Measurements from ENCODE around the gene FILIP1L.
A peak's percentile ranks its signal among the peaks of the same experiment; 100 is the strongest.

FILIP1L gene

GRCh38 chr3:99899603-99900002 is 214.7 kb downstream of the FILIP1L start:
- no peaks in the 10 kb centered on the region for H4K20me1 ChIP-seq (ENCODE audit: insufficient read depth, low read length, poor library complexity, severe bottlenecking)
- H2AFZ ChIP-seq (ENCODE audit: low read length) = no peak overlapping the region
- no peaks in the 10 kb centered on the region for H3K9me3 ChIP-seq (ENCODE audit: insufficient read depth, low read depth, low read length)
- TF ChIP-seq EZH2phosphoT487 (IDR thresholded peaks at IDR 0.05; ENCODE audit: borderline replicate concordance) = no peak
- no peaks in the 10 kb centered on the region for H3K9me2 ChIP-seq (replicated peaks; ENCODE audit: low read depth, low read length)
- H3K36me3 ChIP-seq (ENCODE audit: insufficient read depth, low read length) = no peaks in the 10 kb centered on the region
- no peaks in the 10 kb centered on the region for H3K79me2 ChIP-seq (ENCODE audit: insufficient read depth, low read length)
- H3K4me1 ChIP-seq (ENCODE audit: insufficient read depth, low read length, poor library complexity, severe bottlenecking) = peaks cover 12% of the 10 kb centered on the region
- H3K9ac ChIP-seq (ENCODE audit: low read depth, low read length, poor library complexity, severe bottlenecking) = no peak overlapping the region
- no peaks in the 10 kb centered on the region for H3K27me3 ChIP-seq (ENCODE audit: insufficient read depth, low read length, poor library complexity, severe bottlenecking)
- no peaks in the 10 kb centered on the region for H3F3A ChIP-seq (ENCODE audit: low read depth)
- H3K4me3 ChIP-seq (ENCODE audit: low read length, poor library complexity, severe bottlenecking) = no peak overlapping the region
- no peak overlapping the region for H3K4me2 ChIP-seq (ENCODE audit: low read depth, low read length, poor library complexity, severe bottlenecking)

GRCh38 chr3:99896482-99896881 is 217.8 kb downstream of the FILIP1L start:
- Histone ChIP-seq H3K4me2 (ENCODE audit: low read depth, low read length, poor library complexity, severe bottlenecking) (peak overlapping the region; percentile 9), H2AFZ (ENCODE audit: low read length) (no peak overlapping the region), H3K27me3 (ENCODE audit: insufficient read depth, low read length, poor library complexity, severe bottlenecking) (no peaks in the 10 kb centered on the region), H4K20me1 (ENCODE audit: insufficient read depth, low read length, poor library complexity, severe bottlenecking) (no peaks in the 10 kb centered on the region), H3F3A (ENCODE audit: low read depth) (no peaks in the 10 kb centered on the region), H3K79me2 (ENCODE audit: insufficient read depth, low read length) (no peaks in the 10 kb centered on the region), H3K36me3 (ENCODE audit: insufficient read depth, low read length) (no peaks in the 10 kb centered on the region), H3K9me2 (replicated peaks; ENCODE audit: low read depth, low read length) (no peaks in the 10 kb centered on the region), H3K9me3 (ENCODE audit: insufficient read depth, low read depth, low read length) (no peaks in the 10 kb centered on the region), H3K9ac (ENCODE audit: low read depth, low read length, poor library complexity, severe bottlenecking) (no peak overlapping the region), H3K4me1 (ENCODE audit: insufficient read depth, low read length, poor library complexity, severe bottlenecking) (peaks cover 12% of the 10 kb centered on the region), H3K4me3 (ENCODE audit: low read length, poor library complexity, severe bottlenecking) (no peak overlapping the region)
- TF ChIP-seq EZH2phosphoT487 (IDR thresholded peaks at IDR 0.05; ENCODE audit: borderline replicate concordance) = no peak
- TF ChIP-seq CTCF (conservative IDR thresholded peaks at IDR 0.05; ENCODE audit: low read length) = no peak

- no peak overlapping the region for H3K9ac ChIP-seq (ENCODE audit: low read depth, low read length, poor library complexity, severe bottlenecking)
- no peaks in the 10 kb centered on the region for H4K20me1 ChIP-seq (ENCODE audit: insufficient read depth, low read length, poor library complexity, severe bottlenecking)
- no peaks in the 10 kb centered on the region for H3K9me3 ChIP-seq (ENCODE audit: insufficient read depth, low read depth, low read length)
- no peak for TF ChIP-seq CTCF (conservative IDR thresholded peaks at IDR 0.05; ENCODE audit: low read length)
- no peak for TF ChIP-seq EZH2phosphoT487 (IDR thresholded peaks at IDR 0.05; ENCODE audit: borderline replicate concordance)
- H3K4me2 ChIP-seq (ENCODE audit: low read depth, low read length, poor library complexity, severe bottlenecking) = peak overlapping the region; percentile 9
- no peaks in the 10 kb centered on the region for H3K36me3 ChIP-seq (ENCODE audit: insufficient read depth, low read length)
- H2AFZ ChIP-seq (ENCODE audit: low read length) = no peak overlapping the region
- H3K79me2 ChIP-seq (ENCODE audit: insufficient read depth, low read length) = no peaks in the 10 kb centered on the region
- H3K9me2 ChIP-seq (replicated peaks; ENCODE audit: low read depth, low read length) = no peaks in the 10 kb centered on the region
- H3K4me3 ChIP-seq (ENCODE audit: low read length, poor library complexity, severe bottlenecking) = no peak overlapping the region
- H3K27me3 ChIP-seq (ENCODE audit: insufficient read depth, low read length, poor library complexity, severe bottlenecking) = no peaks in the 10 kb centered on the region
- H3K4me1 ChIP-seq (ENCODE audit: insufficient read depth, low read length, poor library complexity, severe bottlenecking) = peaks cover 12% of the 10 kb centered on the region
- no peaks in the 10 kb centered on the region for H3F3A ChIP-seq (ENCODE audit: low read depth)
These were observed 218.4 kb downstream of the FILIP1L start for GRCh38 chr3:99895703-99896441.

Measured in Loucy (cell line).